WTC11 (cell line): ENCODE results near the gene CCDC141. TPM values are rescaled to one million over a fixed set of nuclear protein-coding genes. Genes with fewer than 3 reads are reported as not detected.

ENCODE experiments used
- ATAC-seq: fragments of 200-7000 bp; cut with Tn5 transposase; 2 replicates; pipeline ENCODE4 v1.10.0; 2021; ENCODE audit warnings: mild to moderate bottlenecking, moderate library complexity
- CTCF ChIA-PET: fragments of 300-600 bp; sonication (Branson Sonifier 250); formaldehyde crosslinking; loops from one replicate; lab custom pipeline; 2021; ENCODE audit warnings: antibody characterized with exemption; lab: Charles Lee
- POLR2A ChIA-PET: fragments of 350-600 bp; sonication (Branson Sonifier 250); formaldehyde crosslinking; loops from one replicate; lab custom pipeline; 2021; ENCODE audit warnings: antibody characterized with exemption; lab: Charles Lee
- DNase-seq: peaks from one replicate; pipeline ENCODE4 v3.0.0; 2021; ENCODE audit warnings: low spot score
- H3K27ac Mint-ChIP-seq: 2 replicates; pipeline ENCODE4 v1.8.0; 2021; ENCODE audit warnings: mixed read lengths
- H3K27me3 Mint-ChIP-seq: 2 replicates; pipeline ENCODE4 v1.8.0; 2021; ENCODE audit warnings: low read depth, mild to moderate bottlenecking, moderate library complexity, mixed read lengths
- H3K36me3 Mint-ChIP-seq: 2 replicates; pipeline ENCODE4 v1.8.0; 2021; ENCODE audit warnings: mixed read lengths
- H3K4me1 Mint-ChIP-seq: 2 replicates; pipeline ENCODE4 v1.8.0; 2022; ENCODE audit warnings: mixed read lengths
- H3K4me3 Mint-ChIP-seq: 2 replicates; pipeline ENCODE4 v1.8.0; 2021; ENCODE audit warnings: mild to moderate bottlenecking, moderate library complexity, mixed read lengths
- H3K9me3 Mint-ChIP-seq: 2 replicates; pipeline ENCODE4 v1.8.0; 2021; ENCODE audit warnings: mixed read lengths
- ATF1 ChIP-seq: sonication (generic); formaldehyde crosslinking; IDR thresholded peaks from 2 replicates; pipeline ENCODE4 v1.8.1; 2023; ENCODE audit warnings: mild to moderate bottlenecking, moderate library complexity, missing genetic modification reagents
- CBFB ChIP-seq: sonication (generic); formaldehyde crosslinking; IDR thresholded peaks from 2 replicates; pipeline ENCODE4 v1.8.1; 2022; ENCODE audit warnings: mild to moderate bottlenecking, low read depth, missing genetic modification reagents
- FOXJ3 ChIP-seq: sonication (generic); formaldehyde crosslinking; IDR thresholded peaks from 2 replicates; pipeline ENCODE4 v1.9.0; 2021; ENCODE audit warnings: missing genetic modification reagents, mild to moderate bottlenecking, borderline replicate concordance
- HMGA2 ChIP-seq: fragments of 250-450 bp; sonication (Bioruptor Pico); IDR thresholded peaks from 2 replicates; pipeline ENCODE4 v1.4.0; 2021; ENCODE audit warnings: mild to moderate bottlenecking, moderate library complexity
- KAT7 ChIP-seq: sonication (generic); formaldehyde crosslinking; IDR thresholded peaks from 2 replicates; pipeline ENCODE4 v1.8.1; 2023; ENCODE audit warnings: missing genetic modification reagents, mild to moderate bottlenecking, borderline replicate concordance
- MYBL2 ChIP-seq: sonication (generic); formaldehyde crosslinking; IDR thresholded peaks from 2 replicates; pipeline ENCODE4 v1.8.1; 2023; ENCODE audit warnings: mild to moderate bottlenecking, moderate library complexity, missing genetic modification reagents
- NFYB ChIP-seq: sonication (generic); formaldehyde crosslinking; conservative IDR thresholded peaks from 2 replicates; pipeline ENCODE4 v1.8.0; 2022; ENCODE audit warnings: low read depth, missing genetic modification reagents
- SMAD3 ChIP-seq: sonication (generic); formaldehyde crosslinking; IDR thresholded peaks from 2 replicates; pipeline ENCODE4 v1.8.0; 2022; ENCODE audit warnings: missing genetic modification reagents, mild to moderate bottlenecking, borderline replicate concordance
- TCF7 ChIP-seq: sonication (generic); formaldehyde crosslinking; IDR thresholded peaks from 2 replicates; pipeline ENCODE4 v1.8.0; 2022; ENCODE audit warnings: mild to moderate bottlenecking, low read depth, missing genetic modification reagents, moderate library complexity
- TP53 ChIP-seq: sonication (generic); formaldehyde crosslinking; IDR thresholded peaks from 2 replicates; pipeline ENCODE4 v1.8.1; 2023; ENCODE audit warnings: mild to moderate bottlenecking, missing genetic modification reagents
- ZBTB21 ChIP-seq: sonication (generic); formaldehyde crosslinking; IDR thresholded peaks from 2 replicates; pipeline ENCODE4 v1.8.1; 2023; ENCODE audit warnings: mild to moderate bottlenecking, missing genetic modification reagents, borderline replicate concordance
- ZNF317 ChIP-seq: sonication (generic); formaldehyde crosslinking; IDR thresholded peaks from 2 replicates; pipeline ENCODE4 v1.8.1; 2023; ENCODE audit warnings: low read depth, mild to moderate bottlenecking, moderate library complexity, missing genetic modification reagents, borderline replicate concordance
- total RNA-seq: library from RNA; stranded (reverse); gene quantifications from 3 replicates; pipeline ENCODE4 v1.2.3, GENCODE V29; 2021
- TF ChIP-seq, protein P1 (sequence below): fragments of 250-450 bp; sonication (Bioruptor Pico); IDR thresholded peaks from 2 replicates; pipeline ENCODE4 v1.9.0; 2021; ENCODE audit warnings: mild to moderate bottlenecking
- TF ChIP-seq, protein P2 (sequence below): sonication (generic); formaldehyde crosslinking; conservative IDR thresholded peaks from 2 replicates; pipeline ENCODE4 v1.8.1; 2022; ENCODE audit warnings: mild to moderate bottlenecking, missing genetic modification reagents
- TF ChIP-seq, protein P3 (sequence below): sonication (generic); formaldehyde crosslinking; IDR thresholded peaks from 2 replicates; pipeline ENCODE4 v1.8.1; 2023; ENCODE audit warnings: mild to moderate bottlenecking, missing genetic modification reagents
- TF ChIP-seq, protein P4 (sequence below): sonication (generic); formaldehyde crosslinking; IDR thresholded peaks from 2 replicates; pipeline ENCODE4 v1.8.1; 2022; ENCODE audit warnings: missing genetic modification reagents, borderline replicate concordance
- TF ChIP-seq, protein P5 (sequence below): sonication (generic); formaldehyde crosslinking; IDR thresholded peaks from 2 replicates; pipeline ENCODE4 v1.8.1; 2023; ENCODE audit warnings: mild to moderate bottlenecking, missing genetic modification reagents

The CCDC141 gene
- total RNA-seq, 1 experiment from 2014 or later: 8.5 TPM

DNA sequence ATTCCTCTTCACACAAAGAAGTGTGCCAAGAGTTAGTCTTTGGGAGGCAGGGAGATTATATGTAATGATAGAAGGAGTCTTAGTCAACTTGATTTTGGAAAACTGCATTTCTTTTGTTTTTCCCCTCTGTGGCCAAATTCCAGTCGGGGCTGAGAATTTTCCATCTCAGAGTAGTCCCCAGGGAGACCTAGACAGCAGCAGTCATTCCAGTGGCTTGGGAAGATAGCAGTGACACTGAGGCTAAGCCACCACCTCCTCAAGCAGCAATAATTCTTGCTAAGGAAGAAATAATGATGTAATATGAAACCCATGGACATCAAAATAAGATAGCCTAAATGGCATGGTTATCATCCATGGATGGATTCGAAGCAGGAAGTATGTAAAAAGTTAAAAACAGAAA lies 21.0 kb upstream of the CCDC141 start (continued):
- TF ChIP-seq, protein P1, sequence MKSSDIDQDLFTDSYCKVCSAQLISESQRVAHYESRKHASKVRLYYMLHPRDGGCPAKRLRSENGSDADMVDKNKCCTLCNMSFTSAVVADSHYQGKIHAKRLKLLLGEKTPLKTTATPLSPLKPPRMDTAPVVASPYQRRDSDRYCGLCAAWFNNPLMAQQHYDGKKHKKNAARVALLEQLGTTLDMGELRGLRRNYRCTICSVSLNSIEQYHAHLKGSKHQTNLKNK (CRISPR knock-in tag): no peak
- TF ChIP-seq, protein P2, sequence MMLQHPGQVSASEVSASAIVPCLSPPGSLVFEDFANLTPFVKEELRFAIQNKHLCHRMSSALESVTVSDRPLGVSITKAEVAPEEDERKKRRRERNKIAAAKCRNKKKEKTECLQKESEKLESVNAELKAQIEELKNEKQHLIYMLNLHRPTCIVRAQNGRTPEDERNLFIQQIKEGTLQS: no peak

DNA sequence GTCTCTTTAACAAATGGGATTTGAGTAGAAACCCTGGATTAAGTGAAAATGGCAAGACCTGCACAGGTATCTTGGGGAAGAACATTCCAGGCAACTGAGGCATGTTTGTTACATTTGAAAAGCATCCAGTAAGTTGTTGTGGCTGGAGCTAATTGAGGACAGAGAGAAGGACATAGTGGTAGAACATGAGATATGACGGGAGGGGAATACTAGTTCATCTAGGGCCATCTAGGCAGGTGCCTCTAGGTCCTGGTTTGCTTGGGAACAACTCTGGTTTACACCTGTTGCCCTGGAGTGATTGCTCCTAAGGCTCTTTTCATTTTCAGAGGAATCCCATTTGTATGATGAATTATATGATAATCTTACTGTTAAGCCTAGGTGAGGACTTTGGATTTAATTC lies 19.7 kb upstream of the CCDC141 start:
- CTCF ChIA-PET: no interaction called here
- Mint-ChIP-seq H3K4me3 (no peak overlapping the region), H3K9me3 (peaks cover 39% of the 10 kb centered on the region), H3K27ac (no peak overlapping the region), H3K4me1 (no peaks in the 10 kb centered on the region), H3K27me3 (no peaks in the 10 kb centered on the region), H3K36me3 (peaks cover 24% of the 10 kb centered on the region)
- TF ChIP-seq, protein P3, sequence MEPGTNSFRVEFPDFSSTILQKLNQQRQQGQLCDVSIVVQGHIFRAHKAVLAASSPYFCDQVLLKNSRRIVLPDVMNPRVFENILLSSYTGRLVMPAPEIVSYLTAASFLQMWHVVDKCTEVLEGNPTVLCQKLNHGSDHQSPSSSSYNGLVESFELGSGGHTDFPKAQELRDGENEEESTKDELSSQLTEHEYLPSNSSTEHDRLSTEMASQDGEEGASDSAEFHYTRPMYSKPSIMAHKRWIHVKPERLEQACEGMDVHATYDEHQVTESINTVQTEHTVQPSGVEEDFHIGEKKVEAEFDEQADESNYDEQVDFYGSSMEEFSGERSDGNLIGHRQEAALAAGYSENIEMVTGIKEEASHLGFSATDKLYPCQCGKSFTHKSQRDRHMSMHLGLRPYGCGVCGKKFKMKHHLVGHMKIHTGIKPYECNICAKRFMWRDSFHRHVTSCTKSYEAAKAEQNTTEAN (CRISPR knock-in tag): no peak
- TF ChIP-seq SMAD3 (CRISPR knock-in tag): no peak
- no peak for TF ChIP-seq KAT7
- TF ChIP-seq ZNF317 (CRISPR knock-in tag): no peak
- TF ChIP-seq, protein P1 (CRISPR knock-in tag): no peak
- TF ChIP-seq MYBL2 (CRISPR knock-in tag): no peak
- ATAC-seq (no peak), DNase-seq (no peak)
- POLR2A ChIA-PET: no interaction called here

DNA sequence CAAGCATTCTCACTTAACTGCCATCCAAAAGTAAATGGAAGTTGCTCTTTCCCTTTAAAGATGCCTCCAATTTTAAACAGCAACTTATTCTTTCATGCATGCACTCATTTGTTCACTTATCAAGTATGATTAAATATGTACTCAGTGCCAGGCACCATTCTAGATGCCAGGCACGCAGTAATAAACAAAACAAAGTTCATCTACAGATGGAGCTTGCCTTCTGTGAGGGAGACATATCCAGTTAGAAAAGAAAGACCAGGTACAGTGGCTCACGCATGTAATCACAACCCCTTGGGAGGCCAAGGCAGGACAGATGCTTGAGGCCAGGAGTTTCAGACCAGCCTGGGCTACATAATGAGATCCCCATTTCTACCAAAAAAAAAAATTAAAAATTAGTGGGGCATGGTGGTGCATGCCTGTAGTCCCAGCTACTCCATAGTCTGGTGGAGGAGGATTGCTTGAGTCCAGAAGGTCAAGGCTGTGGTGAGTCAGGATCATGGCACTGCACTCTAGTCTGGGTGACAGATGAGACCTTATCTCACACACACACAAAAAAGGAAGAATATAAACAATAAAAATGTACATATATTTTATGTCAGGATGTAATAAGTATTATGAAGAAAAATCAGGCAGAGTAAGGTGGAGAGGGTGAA lies 19.2 kb upstream of the CCDC141 start:
- Mint-ChIP-seq H3K4me1 (no peaks in the 10 kb centered on the region), H3K27ac (no peak overlapping the region), H3K27me3 (no peaks in the 10 kb centered on the region; the same call in 1 of the 2 replicates), H3K4me3 (no peak overlapping the region), H3K9me3 (peaks cover 43% of the 10 kb centered on the region), H3K36me3 (peaks cover 26% of the 10 kb centered on the region)
- ATAC-seq (no peak), DNase-seq (no peak)
- ChIA-PET POLR2A (no interaction called here), CTCF (no interaction called here)
- no peak for TF ChIP-seq CBFB (CRISPR knock-in tag)
- TF ChIP-seq NFYB: no peak
- no peak for TF ChIP-seq HMGA2 (CRISPR knock-in tag)

DNA sequence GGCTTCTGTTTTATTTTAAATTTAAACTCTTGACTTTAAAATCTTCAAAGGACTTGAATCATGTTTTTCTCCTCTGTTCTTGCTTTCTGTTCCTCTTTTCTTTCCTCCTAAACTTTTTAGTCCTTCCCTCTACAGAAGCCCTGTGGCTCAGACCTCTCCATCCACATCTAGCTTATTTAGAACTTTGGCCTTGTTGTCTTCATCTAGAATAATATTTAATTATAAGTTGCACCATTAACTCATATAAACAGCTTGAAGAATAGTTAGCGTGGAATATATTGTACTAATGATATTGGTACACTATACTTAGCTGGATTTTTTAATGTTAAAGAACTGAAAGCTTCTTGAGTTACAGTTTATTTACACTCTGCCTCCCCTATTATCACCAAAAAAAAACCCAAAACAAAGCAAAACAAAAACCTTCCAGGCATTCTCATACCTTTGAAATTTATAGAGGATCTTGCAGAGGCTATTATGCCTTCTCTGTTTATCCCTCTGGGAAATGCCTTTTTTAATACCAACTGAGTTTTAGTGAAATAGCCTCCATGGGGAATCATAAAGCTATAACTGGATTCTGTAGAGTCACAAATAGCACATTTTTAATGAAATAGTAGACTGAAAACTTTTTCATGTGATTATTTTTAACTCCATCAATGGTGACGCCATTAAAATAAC lies 9.2 kb upstream of the CCDC141 start:
- no peak for TF ChIP-seq TP53 (CRISPR knock-in tag)
- TF ChIP-seq FOXJ3 (CRISPR knock-in tag): no peak
- TF ChIP-seq, protein P4, sequence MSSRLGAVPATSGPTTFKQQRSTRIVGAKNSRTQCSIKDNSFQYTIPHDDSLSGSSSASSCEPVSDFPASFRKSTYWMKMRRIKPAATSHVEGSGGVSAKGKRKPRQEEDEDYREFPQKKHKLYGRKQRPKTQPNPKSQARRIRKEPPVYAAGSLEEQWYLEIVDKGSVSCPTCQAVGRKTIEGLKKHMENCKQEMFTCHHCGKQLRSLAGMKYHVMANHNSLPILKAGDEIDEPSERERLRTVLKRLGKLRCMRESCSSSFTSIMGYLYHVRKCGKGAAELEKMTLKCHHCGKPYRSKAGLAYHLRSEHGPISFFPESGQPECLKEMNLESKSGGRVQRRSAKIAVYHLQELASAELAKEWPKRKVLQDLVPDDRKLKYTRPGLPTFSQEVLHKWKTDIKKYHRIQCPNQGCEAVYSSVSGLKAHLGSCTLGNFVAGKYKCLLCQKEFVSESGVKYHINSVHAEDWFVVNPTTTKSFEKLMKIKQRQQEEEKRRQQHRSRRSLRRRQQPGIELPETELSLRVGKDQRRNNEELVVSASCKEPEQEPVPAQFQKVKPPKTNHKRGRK (CRISPR knock-in tag): no peak
- TF ChIP-seq, protein P5, sequence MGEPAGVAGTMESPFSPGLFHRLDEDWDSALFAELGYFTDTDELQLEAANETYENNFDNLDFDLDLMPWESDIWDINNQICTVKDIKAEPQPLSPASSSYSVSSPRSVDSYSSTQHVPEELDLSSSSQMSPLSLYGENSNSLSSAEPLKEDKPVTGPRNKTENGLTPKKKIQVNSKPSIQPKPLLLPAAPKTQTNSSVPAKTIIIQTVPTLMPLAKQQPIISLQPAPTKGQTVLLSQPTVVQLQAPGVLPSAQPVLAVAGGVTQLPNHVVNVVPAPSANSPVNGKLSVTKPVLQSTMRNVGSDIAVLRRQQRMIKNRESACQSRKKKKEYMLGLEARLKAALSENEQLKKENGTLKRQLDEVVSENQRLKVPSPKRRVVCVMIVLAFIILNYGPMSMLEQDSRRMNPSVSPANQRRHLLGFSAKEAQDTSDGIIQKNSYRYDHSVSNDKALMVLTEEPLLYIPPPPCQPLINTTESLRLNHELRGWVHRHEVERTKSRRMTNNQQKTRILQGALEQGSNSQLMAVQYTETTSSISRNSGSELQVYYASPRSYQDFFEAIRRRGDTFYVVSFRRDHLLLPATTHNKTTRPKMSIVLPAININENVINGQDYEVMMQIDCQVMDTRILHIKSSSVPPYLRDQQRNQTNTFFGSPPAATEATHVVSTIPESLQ (CRISPR knock-in tag): no peak
- no peak for TF ChIP-seq ATF1
- TF ChIP-seq TCF7: no peak
- TF ChIP-seq ZBTB21 (CRISPR knock-in tag): no peak
- ATAC-seq (peak; percentile 13; the same call in 1 of the 2 replicates), DNase-seq (no peak)
- no peak overlapping the region for H3K4me3 Mint-ChIP-seq
- ChIA-PET CTCF (no interaction called here), POLR2A (no interaction called here)
- no peaks in the 10 kb centered on the region; the same call in none of the 2 replicates for H3K36me3 Mint-ChIP-seq
- 0 out of 2 replicates have a peak overlapping the region, but pooled peaks have one; percentile 4 for H3K27ac Mint-ChIP-seq
- H3K9me3 Mint-ChIP-seq: peaks cover 6% of the 10 kb centered on the region
- H3K4me1 Mint-ChIP-seq: peaks cover 39% of the 10 kb centered on the region
- no peaks in the 10 kb centered on the region for H3K27me3 Mint-ChIP-seq
